Thoracic aorta (tissue), 2 donors: ENCODE data around the gene PLA2G10. TPM values are rescaled to one million over a fixed set of nuclear protein-coding genes. Genes with fewer than 3 reads are reported as not detected.
"Not testable (repeated sequence)": the region's sequence is repeated elsewhere in the genome, so short reads cannot be mapped to it uniquely, and the experiment has no call there.

Source experiments
- ATAC-seq: fragments of 150-250 bp; one replicate; pipeline ENCODE4 v1.8.0; 2017; ENCODE audit warnings: low read depth; ENCODE audit not compliant: insufficient number of reproducible peaks, low FRiP score
- DNase-seq: peaks from one replicate; pipeline ENCODE4 v3.0.0-alpha.2; 2020; ENCODE audit warnings: low spot score
- H3K27ac ChIP-seq, 2 donors: fragments of 200-600 bp; sonication (generic); 1 replicate in 1 of 2; 2 replicates in 1 of 2; pipeline ENCODE4 v1.5.1; 2016; ENCODE audit warnings: mild to moderate bottlenecking in 2 of 2, moderate library complexity in 2 of 2
- H3K27me3 ChIP-seq: fragments of 200-600 bp; sonication (generic); replicated peaks from 2 replicates; pipeline ENCODE4 v1.6.0; 2016; ENCODE audit warnings: mild to moderate bottlenecking; ENCODE audit not compliant: insufficient read depth
- H3K36me3 ChIP-seq: fragments of 200-600 bp; sonication (generic); one replicate; pipeline ENCODE4 v1.5.1; 2016
- H3K4me1 ChIP-seq, 2 donors: fragments of 200-600 bp; sonication (generic); 1 replicate in 1 of 2; 2 replicates in 1 of 2; pipeline versions ENCODE4 v1.5.1 to v1.6.0; 2016; ENCODE audit warnings: low read depth in 2 of 2, mild to moderate bottlenecking in 1 of 2; ENCODE audit not compliant: control insufficient read depth in 1 of 2
- H3K4me3 ChIP-seq: fragments of 200-600 bp; sonication (generic); 2 replicates; pipeline ENCODE4 v1.5.1; 2016; ENCODE audit warnings: mild to moderate bottlenecking
- H3K9me3 ChIP-seq: fragments of 200-600 bp; sonication (generic); 2 replicates; pipeline ENCODE4 v1.5.1; 2016
- total RNA-seq, 2 donors: library from RNA; depleted of rRNA; stranded (reverse); fragments of >200 nt; gene quantifications; one replicate each; pipeline versions ENCODE4 v1.1.0 to v1.2.3, GENCODE V29; 2016
- TF ChIP-seq, protein P1 (sequence below): fragments of 200-600 bp; sonication (generic); IDR thresholded peaks from one replicate; pipeline ENCODE4 v1.5.1; 2019; ENCODE audit warnings: antibody characterized with exemption

Gene PLA2G10
- total RNA-seq, 2 donors from 2014 or later = not detected

DNA sequence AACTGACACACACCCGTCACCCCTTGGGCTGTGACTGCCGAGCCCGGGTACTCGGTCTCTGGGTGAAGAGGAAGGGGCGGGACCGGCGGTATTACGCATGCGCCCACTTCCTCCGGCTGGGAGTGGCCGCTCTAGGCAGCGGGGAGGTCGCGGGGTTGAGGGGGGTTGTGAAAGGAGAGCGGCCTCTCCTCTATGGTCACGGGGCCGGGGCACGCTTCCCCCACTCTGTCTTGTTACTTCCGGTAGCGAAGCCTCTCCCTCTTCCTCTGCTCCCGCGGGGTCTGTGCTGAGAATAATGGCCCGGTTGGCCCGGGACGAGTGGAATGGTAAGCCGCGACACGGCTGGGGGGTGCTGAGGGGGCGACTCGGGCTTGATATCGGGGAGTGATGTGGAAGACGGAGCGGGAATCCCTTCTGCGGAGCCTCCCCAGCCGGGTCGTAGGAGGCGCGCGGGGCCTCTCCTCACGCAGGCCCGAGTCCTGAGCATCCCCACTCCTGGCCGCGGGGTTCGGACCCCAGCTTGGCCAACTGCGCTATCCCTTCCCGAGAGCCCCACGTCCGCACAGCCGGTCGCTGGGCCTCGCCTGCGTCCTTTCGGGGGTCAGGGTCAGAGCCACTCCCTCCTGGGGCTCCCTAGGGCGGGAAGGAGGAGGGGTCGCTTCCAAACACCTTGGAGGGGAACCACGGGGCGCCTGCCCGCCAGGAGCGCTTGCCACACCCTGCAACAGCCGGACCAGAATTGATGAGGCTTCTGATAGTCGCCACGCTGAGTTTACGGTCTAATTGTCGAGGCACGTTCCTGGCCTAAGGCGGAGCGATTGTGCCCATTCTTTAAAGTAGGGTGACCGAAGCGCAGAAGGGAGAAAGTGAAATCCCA lies 61.2 kb downstream of the PLA2G10 start, which contains the start of gene BFAR:
BFAR (plus strand) TSS at position 259 of the 877 bp plus-strand sequence. CDS start 11,396 bp downstream, outside the sequence.
- ATAC-seq (peak; percentile 88), DNase-seq (peak; percentile 98)
- H3K27ac ChIP-seq = peak within 1 kb of the TSS; percentile 79 to 87
- no peaks in the 10 kb centered on the region for H3K36me3 ChIP-seq
- H3K27me3 ChIP-seq = no peaks in the 10 kb centered on the region
- TF ChIP-seq, protein P1, sequence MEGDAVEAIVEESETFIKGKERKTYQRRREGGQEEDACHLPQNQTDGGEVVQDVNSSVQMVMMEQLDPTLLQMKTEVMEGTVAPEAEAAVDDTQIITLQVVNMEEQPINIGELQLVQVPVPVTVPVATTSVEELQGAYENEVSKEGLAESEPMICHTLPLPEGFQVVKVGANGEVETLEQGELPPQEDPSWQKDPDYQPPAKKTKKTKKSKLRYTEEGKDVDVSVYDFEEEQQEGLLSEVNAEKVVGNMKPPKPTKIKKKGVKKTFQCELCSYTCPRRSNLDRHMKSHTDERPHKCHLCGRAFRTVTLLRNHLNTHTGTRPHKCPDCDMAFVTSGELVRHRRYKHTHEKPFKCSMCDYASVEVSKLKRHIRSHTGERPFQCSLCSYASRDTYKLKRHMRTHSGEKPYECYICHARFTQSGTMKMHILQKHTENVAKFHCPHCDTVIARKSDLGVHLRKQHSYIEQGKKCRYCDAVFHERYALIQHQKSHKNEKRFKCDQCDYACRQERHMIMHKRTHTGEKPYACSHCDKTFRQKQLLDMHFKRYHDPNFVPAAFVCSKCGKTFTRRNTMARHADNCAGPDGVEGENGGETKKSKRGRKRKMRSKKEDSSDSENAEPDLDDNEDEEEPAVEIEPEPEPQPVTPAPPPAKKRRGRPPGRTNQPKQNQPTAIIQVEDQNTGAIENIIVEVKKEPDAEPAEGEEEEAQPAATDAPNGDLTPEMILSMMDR = no peak
- H3K4me1 ChIP-seq = peaks cover 13 to 61% of the 10 kb centered on the region in 2 donors
- peak within 1 kb of the TSS; percentile 84 for H3K4me3 ChIP-seq
- no peaks in the 10 kb centered on the region for H3K9me3 ChIP-seq

GRCh38 chr16:14630620-14631330 lies 63.3 kb downstream of the PLA2G10 start:
- Histone ChIP-seq H3K27ac (peak overlapping the region; percentile 22 to 81), H3K4me3 (peak overlapping the region; percentile 88), H3K4me1 (peaks cover 9 to 47% of the 10 kb centered on the region in 2 donors)
- not testable (repeated sequence) for ATAC-seq, H3K9me3 ChIP-seq, H3K36me3 ChIP-seq, H3K27me3 ChIP-seq, DNase-seq

- peak within 1 kb of the TSS; percentile 88 for H3K4me3 ChIP-seq
- no peaks in the 10 kb centered on the region for H3K9me3 ChIP-seq
- peaks cover 9 to 40% of the 10 kb centered on the region in 2 donors for H3K4me1 ChIP-seq
- TF ChIP-seq, protein P1 = no peak
- H3K27me3 ChIP-seq = no peaks in the 10 kb centered on the region
- peaks cover 5% of the 10 kb centered on the region for H3K36me3 ChIP-seq
- H3K27ac ChIP-seq = peak within 1 kb of the TSS; percentile 81 to 88
- ATAC-seq = peak; percentile 68
- peak; percentile 87 for DNase-seq
Observed at GRCh38 chr16:14629919-14630619, 64.0 kb downstream of the PLA2G10 start, which contains the start of gene PARN. Gene PARN, minus strand, starts transcription at chr16:14630260. Its CDS starts 135 bp downstream, at chr16:14630125.

GRCh38 chr16:14629612-14629918 lies 64.5 kb downstream of the PLA2G10 start:
- no peaks in the 10 kb centered on the region for H3K9me3 ChIP-seq
- peak overlapping the region; percentile 81 to 88 for H3K27ac ChIP-seq
- H3K36me3 ChIP-seq = peaks cover 10% of the 10 kb centered on the region
- TF ChIP-seq, protein P1 = no peak
- peaks cover 9 to 35% of the 10 kb centered on the region in 2 donors for H3K4me1 ChIP-seq
- H3K27me3 ChIP-seq = no peaks in the 10 kb centered on the region
- ATAC-seq (no peak), DNase-seq (no peak)
- peak overlapping the region; percentile 88 for H3K4me3 ChIP-seq

- TF ChIP-seq, protein P1 = no peak
- Histone ChIP-seq H3K27me3 (no peaks in the 10 kb centered on the region), H3K9me3 (no peaks in the 10 kb centered on the region), H3K27ac (peak overlapping the region; percentile 81 to 88), H3K4me1 (peaks cover 5 to 29% of the 10 kb centered on the region in 2 donors), H3K4me3 (peak overlapping the region; percentile 88), H3K36me3 (peaks cover 14% of the 10 kb centered on the region)
- no peak for DNase-seq
- no peak for ATAC-seq
Observed at GRCh38 chr16:14628806-14629611, 65.1 kb downstream of the PLA2G10 start.
